Activated T-cell treated with anti-CD3 and anti-CD28 coated beads, Interleukin-2, amount 50 U/mL, for 24 hours (primary cell): ENCODE measurements around the gene ITM2B.

Source experiments
- DNase-seq: peaks from one replicate; pipeline ENCODE4 v3.0.0-alpha.2; 2020
- H3K27ac Mint-ChIP-seq: 2 replicates; pipeline ENCODE4 v1.8.0; 2020; ENCODE audit warnings: mild to moderate bottlenecking, mixed read lengths
- H3K27me3 Mint-ChIP-seq: 2 replicates; pipeline ENCODE4 v1.8.0; 2020; ENCODE audit warnings: mixed read lengths
- H3K36me3 Mint-ChIP-seq: 2 replicates; pipeline ENCODE4 v1.8.0; 2020; ENCODE audit warnings: low read depth, mixed read lengths
- H3K4me1 Mint-ChIP-seq: 2 replicates; pipeline ENCODE4 v1.8.0; 2020; ENCODE audit warnings: low read depth, mixed read lengths
- H3K4me3 Mint-ChIP-seq: 2 replicates; pipeline ENCODE4 v1.8.0; 2020; ENCODE audit warnings: mild to moderate bottlenecking, moderate library complexity, mixed read lengths
- H3K9me3 Mint-ChIP-seq: 2 replicates; pipeline ENCODE4 v1.8.0; 2020; ENCODE audit warnings: mixed read lengths

ITM2B gene

GRCh38 chr13:48260970-48261369 is 28.0 kb downstream of the ITM2B start:
- Mint-ChIP-seq H3K27ac (no peak overlapping the region), H3K36me3 (peaks cover 78% of the 10 kb centered on the region), H3K4me1 (peaks cover 72% of the 10 kb centered on the region), H3K9me3 (no peaks in the 10 kb centered on the region), H3K27me3 (no peaks in the 10 kb centered on the region), H3K4me3 (no peak overlapping the region)
- DNase-seq: no peak

DNA sequence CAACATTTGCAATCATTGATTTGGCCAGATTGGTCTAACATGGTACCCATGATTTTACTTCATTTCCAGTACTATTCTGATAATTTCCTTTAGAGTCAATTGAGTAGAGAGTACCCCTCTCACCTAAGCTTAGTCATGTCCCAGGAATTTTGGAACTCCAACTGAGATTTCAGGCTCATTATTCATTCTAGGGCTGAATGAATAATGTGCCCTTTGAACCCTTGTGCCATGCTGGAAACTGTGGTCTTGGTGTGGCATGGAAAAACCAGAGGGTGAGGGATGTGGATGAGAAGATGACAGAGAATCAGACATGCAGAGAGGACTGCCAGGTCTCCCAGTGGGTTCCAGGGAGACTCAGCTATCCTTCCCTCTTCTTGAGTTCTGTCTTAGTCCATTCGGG is 30.2 kb downstream of the ITM2B start:
- no peak overlapping the region for H3K4me3 Mint-ChIP-seq
- H3K27ac Mint-ChIP-seq: peak overlapping the region; percentile 12
- H3K27me3 Mint-ChIP-seq: no peaks in the 10 kb centered on the region
- no peak for DNase-seq
- H3K4me1 Mint-ChIP-seq: peaks cover 71% of the 10 kb centered on the region
- H3K9me3 Mint-ChIP-seq: no peaks in the 10 kb centered on the region
- H3K36me3 Mint-ChIP-seq: peaks cover 63% of the 10 kb centered on the region

DNA sequence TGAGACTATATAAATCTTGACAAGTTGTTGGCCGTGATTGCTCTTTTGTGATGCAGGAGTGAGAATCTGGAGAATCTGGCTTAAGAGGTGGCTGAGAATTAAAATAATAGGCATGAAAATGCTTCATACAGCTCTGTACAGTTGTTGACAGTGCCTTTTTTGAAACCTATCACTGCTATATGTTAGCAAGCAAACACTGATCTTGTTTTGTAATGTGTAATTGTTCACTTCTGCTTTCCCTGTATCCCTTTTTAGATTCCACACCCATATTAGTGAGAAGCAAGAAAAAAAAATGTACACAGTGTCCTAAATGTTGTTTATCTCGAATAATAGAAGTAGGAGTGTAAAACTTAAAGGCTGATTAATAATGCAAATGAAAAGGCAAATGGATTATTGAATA is 31.1 kb downstream of the ITM2B start:
- Mint-ChIP-seq H3K36me3 (peaks cover 59% of the 10 kb centered on the region), H3K9me3 (no peaks in the 10 kb centered on the region), H3K4me1 (peaks cover 63% of the 10 kb centered on the region), H3K27ac (no peak overlapping the region), H3K27me3 (no peaks in the 10 kb centered on the region), H3K4me3 (no peak overlapping the region)
- DNase-seq: no peak

DNA sequence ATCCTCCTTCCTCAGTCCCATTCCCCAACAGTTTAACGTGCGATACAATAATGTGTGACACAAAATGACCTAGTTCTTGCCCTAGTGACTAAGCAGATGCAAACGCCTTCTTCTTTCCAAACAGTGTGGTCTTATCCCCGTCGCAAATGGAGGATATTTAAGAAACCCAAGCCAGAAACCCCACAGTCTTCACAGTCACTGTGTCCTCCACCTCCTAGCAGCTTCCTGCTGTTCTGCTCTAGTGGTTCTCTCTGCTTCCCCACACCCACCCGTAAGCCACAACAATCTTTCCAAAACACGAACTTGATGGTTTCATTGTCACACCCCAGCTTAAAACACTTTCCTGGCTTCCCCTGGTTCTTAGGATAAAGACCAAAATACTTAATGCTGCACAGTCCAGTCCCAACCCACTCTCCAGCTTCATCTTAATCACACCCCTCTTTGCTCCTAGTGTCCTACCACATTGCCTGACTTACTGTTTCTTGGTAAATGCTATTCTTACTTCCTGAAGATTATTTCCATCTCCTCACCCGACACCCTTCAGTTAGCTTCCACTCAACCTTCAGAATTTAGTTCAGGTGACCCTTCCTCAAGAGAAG is 32.3 kb downstream of the ITM2B start:
- Mint-ChIP-seq H3K4me1 (peaks cover 53% of the 10 kb centered on the region), H3K27me3 (no peaks in the 10 kb centered on the region), H3K27ac (peak overlapping the region; percentile 39), H3K9me3 (no peaks in the 10 kb centered on the region), H3K36me3 (peaks cover 48% of the 10 kb centered on the region), H3K4me3 (no peak overlapping the region)
- no peak for DNase-seq

DNA sequence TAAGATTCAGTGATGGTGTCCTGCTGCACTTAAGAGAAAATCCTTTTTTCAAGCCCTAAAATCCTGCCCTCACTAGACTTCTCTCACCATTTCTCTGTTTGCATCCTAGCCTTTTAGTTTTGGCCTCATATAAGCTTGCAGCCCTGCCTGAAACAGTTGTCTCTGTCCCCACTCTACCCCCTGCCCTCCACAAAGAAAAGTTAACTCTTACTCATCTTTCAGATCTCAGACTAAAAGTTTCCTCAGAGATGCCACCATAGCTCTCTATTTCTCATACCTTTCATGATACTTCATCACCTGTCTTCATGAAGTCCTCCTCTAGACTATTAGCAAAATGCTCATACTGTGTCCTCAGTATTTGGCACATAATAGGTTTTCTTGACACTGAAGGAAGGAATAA is 33.1 kb downstream of the ITM2B start:
- Mint-ChIP-seq H3K9me3 (no peaks in the 10 kb centered on the region), H3K4me3 (no peak overlapping the region), H3K27ac (peak overlapping the region; percentile 78)

GRCh38 chr13:48266701-48267639 is 34.0 kb downstream of the ITM2B start:
- Mint-ChIP-seq H3K27me3 (no peaks in the 10 kb centered on the region), H3K36me3 (peaks cover 36% of the 10 kb centered on the region), H3K4me1 (peaks cover 45% of the 10 kb centered on the region), H3K27ac (no peak overlapping the region), H3K9me3 (no peaks in the 10 kb centered on the region), H3K4me3 (no peak overlapping the region)
- DNase-seq: no peak

More for the DNA sequence above, 33.1 kb downstream of the ITM2B start:
- no peaks in the 10 kb centered on the region for H3K27me3 Mint-ChIP-seq
- peaks cover 40% of the 10 kb centered on the region for H3K36me3 Mint-ChIP-seq
- DNase-seq: no peak
- H3K4me1 Mint-ChIP-seq: peaks cover 47% of the 10 kb centered on the region

DNA sequence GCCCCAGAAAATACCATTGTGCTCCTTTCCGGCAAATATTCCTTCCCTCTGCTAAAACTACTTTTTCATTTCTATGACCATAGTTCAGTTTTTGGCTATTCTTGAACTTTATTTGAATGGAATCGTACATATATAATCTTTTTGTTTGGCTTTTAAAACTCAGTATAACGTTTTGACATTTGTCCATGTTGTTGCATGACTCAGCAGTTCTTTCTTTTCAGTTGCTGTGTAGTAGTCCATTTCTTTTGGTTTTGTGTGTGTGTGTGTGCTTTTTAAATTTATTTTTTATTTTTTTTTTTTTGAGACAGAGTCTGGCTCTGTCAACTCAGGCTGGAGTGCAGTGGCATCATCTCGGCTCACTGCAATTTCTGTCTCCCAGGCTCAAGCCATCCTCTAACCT is 35.0 kb downstream of the ITM2B start:
- Mint-ChIP-seq H3K9me3 (no peaks in the 10 kb centered on the region), H3K4me1 (peaks cover 41% of the 10 kb centered on the region), H3K36me3 (peaks cover 26% of the 10 kb centered on the region), H3K27me3 (no peaks in the 10 kb centered on the region), H3K27ac (peak overlapping the region; percentile 31), H3K4me3 (no peak overlapping the region)
- no peak for DNase-seq

- H3K4me3 Mint-ChIP-seq: no peak overlapping the region
Measured at GRCh38 chr13:48273346-48273745, 40.3 kb downstream of the ITM2B start.

DNA sequence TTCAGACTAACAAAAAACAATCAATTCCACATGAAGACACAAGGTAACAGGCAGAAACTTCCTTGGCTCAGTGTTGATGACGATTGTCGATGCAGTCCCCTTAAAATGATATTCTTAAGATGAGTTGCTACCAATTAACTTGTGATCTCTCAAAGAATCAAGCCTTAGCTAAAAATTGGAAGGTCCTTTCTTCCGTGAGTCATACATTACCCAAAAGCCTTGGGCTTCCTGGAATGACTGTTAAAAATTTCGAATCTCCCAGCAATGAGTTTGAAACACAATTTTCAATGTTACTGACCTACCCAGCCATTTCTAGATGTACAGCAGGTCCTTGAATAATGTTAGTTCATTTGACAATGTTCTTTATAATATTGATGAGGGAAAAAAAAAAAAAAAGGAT is 42.5 kb downstream of the ITM2B start:
- H3K9me3 Mint-ChIP-seq: no peaks in the 10 kb centered on the region
- H3K27ac Mint-ChIP-seq: no peak overlapping the region
- H3K4me1 Mint-ChIP-seq: peaks cover 16% of the 10 kb centered on the region
- peaks cover 2% of the 10 kb centered on the region for H3K36me3 Mint-ChIP-seq
- no peak for DNase-seq
- H3K4me3 Mint-ChIP-seq: no peak overlapping the region
- H3K27me3 Mint-ChIP-seq: no peaks in the 10 kb centered on the region

More at GRCh38 chr13:48273346-48273745, 40.3 kb downstream of the ITM2B start:
- H3K4me1 Mint-ChIP-seq: peaks cover 16% of the 10 kb centered on the region
- no peaks in the 10 kb centered on the region for H3K27me3 Mint-ChIP-seq
- DNase-seq: no peak
- no peaks in the 10 kb centered on the region for H3K9me3 Mint-ChIP-seq
- no peak overlapping the region for H3K27ac Mint-ChIP-seq
- H3K36me3 Mint-ChIP-seq: peaks cover 7% of the 10 kb centered on the region

GRCh38 chr13:48278806-48279205 is 45.8 kb downstream of the ITM2B start:
- H3K4me1 Mint-ChIP-seq: peaks cover 9% of the 10 kb centered on the region
- no peaks in the 10 kb centered on the region for H3K36me3 Mint-ChIP-seq
- no peak overlapping the region for H3K27ac Mint-ChIP-seq
- H3K27me3 Mint-ChIP-seq: no peaks in the 10 kb centered on the region
- no peak overlapping the region for H3K4me3 Mint-ChIP-seq
- DNase-seq: no peak
- H3K9me3 Mint-ChIP-seq: no peaks in the 10 kb centered on the region

DNA sequence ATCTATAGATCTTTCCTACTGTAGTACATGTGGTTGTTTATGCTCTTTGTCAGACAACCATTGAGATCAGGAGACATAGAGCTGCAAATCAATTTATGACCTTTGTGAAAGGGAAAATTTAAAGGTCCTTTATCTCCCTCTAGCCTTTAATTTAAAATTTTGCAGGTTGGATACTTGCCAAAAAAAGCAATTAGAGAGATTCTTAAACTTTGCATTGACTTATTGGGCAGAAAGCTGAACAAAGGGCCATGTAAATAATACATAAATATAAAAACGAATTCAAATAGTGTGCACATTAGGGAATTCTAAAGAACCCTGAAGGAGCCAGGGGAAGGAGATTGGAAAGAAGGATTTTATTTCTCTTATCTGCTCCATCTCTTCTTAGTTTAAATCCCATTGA is 48.5 kb downstream of the ITM2B start:
- Mint-ChIP-seq H3K4me3 (no peak overlapping the region), H3K9me3 (no peaks in the 10 kb centered on the region), H3K36me3 (no peaks in the 10 kb centered on the region), H3K27me3 (no peaks in the 10 kb centered on the region), H3K27ac (no peak overlapping the region), H3K4me1 (no peaks in the 10 kb centered on the region)
- no peak for DNase-seq

DNA sequence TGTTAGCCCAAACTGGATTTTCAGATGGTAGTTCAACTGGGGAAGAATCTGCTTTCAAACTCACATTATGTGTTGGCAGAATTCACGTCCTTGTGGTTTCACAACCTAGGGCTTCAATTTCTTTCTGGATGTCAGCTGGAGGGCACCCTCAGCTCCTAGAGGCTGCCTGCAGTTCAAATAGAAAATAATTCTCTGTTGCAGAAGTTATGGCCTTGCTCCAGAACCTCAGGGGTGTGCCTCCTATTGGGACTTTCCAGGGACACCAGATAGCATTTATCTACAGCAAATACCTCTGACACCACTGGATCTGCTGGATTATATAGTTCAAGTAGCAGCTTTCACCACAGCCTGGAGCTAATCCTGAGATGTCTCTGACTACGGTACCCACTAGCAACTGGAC is 58.7 kb downstream of the ITM2B start:
- Mint-ChIP-seq H3K9me3 (no peaks in the 10 kb centered on the region), H3K4me1 (peaks cover 6% of the 10 kb centered on the region), H3K27ac (no peak overlapping the region)

DNA sequence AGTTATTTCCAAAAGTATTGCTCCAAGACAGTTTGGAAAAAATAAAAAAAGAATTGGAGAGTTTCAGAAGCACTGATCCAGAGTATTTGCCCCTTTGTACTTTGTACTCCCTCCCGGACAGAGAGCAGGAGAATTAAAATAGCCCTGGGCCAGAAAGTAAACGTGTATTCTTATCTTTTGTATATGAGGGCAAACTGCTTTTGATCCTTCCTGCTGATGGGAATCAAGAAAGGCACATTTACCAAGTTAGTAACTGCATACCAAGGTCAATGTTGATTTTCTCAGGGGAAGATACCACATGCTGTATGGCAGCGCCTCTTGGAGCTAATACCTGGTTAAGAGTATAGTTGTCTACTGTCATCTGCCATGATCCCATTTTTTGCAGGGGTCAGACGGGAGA is 59.6 kb downstream of the ITM2B start:
- DNase-seq: no peak
- Mint-ChIP-seq H3K27me3 (peaks cover 7% of the 10 kb centered on the region), H3K4me1 (peaks cover 12% of the 10 kb centered on the region), H3K4me3 (no peak overlapping the region), H3K36me3 (no peaks in the 10 kb centered on the region), H3K9me3 (no peaks in the 10 kb centered on the region), H3K27ac (no peak overlapping the region)

More for the DNA sequence above, 58.7 kb downstream of the ITM2B start:
- Mint-ChIP-seq H3K36me3 (no peaks in the 10 kb centered on the region), H3K4me3 (no peak overlapping the region), H3K27me3 (peaks cover 7% of the 10 kb centered on the region)
- DNase-seq: no peak

DNA sequence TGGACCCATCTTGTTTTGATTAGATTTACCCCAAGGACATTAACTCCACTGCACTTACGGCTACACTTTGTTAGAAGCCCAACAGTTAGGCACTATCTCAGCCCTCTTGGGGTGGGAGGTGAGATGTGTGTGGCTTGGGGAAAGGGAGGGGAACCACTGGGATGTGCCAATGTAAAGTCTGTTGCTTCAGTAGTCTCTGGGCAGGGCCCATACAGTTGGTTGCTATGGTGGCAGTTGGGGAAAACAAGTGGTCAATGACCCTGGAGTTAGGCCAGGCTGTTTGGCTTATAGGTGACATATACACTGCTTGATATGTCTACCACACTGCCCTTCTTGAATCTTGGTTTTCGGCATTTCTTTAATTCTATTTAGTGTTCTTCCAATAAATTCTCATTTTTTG is 61.6 kb downstream of the ITM2B start:
- no peaks in the 10 kb centered on the region for H3K36me3 Mint-ChIP-seq
- no peak for DNase-seq
- no peak overlapping the region for H3K27ac Mint-ChIP-seq
- no peak overlapping the region for H3K4me3 Mint-ChIP-seq
- H3K4me1 Mint-ChIP-seq: peaks cover 12% of the 10 kb centered on the region
- H3K27me3 Mint-ChIP-seq: peaks cover 7% of the 10 kb centered on the region
- H3K9me3 Mint-ChIP-seq: no peaks in the 10 kb centered on the region

DNA sequence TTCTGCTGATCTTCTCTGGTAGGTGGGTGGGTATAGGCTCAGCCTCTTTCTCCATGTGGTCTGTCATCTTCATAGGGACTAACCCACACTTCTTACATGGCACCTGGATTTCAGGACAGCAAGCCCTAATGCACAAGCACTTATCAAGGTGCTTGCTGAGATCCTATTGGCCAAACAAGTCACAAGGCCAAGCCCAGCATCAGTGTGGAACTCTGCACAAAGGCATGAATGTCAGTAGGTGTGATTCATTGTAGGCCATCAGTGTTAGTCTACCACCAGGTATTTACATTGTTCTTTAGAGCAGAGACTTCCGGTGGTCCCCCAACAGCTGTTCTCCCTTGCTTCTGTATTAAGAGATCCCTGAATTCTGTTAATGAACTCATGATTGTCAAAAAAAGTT is 62.3 kb downstream of the ITM2B start:
- Mint-ChIP-seq H3K27me3 (peaks cover 4% of the 10 kb centered on the region), H3K9me3 (no peaks in the 10 kb centered on the region), H3K4me3 (no peak overlapping the region), H3K36me3 (no peaks in the 10 kb centered on the region), H3K27ac (no peak overlapping the region), H3K4me1 (peaks cover 12% of the 10 kb centered on the region)
- no peak for DNase-seq
